Activated B cell treated with CpG ODN at 0.5 μM for 24 hours (primary cell): ENCODE results near the gene CLEC2A. TPM values are rescaled to one million over a fixed set of nuclear protein-coding genes. Genes with fewer than 3 reads are reported as not detected.

Experiments used
- ATAC-seq: fragments of 200-7000 bp; cut with Tn5 transposase; one replicate; pipeline ENCODE4 v1.10.0; 2021; ENCODE audit warnings: low read depth, mild to moderate bottlenecking, moderate library complexity
- CTCF ChIA-PET: fragments of 350-600 bp; sonication (Branson Sonifier 250); formaldehyde crosslinking; loops from one replicate; lab custom pipeline; 2021; ENCODE audit warnings: antibody characterized with exemption; lab: Charles Lee
- POLR2A ChIA-PET: fragments of 350-600 bp; sonication (Branson Sonifier 250); formaldehyde crosslinking; loops from one replicate; lab custom pipeline; 2021; ENCODE audit warnings: antibody characterized with exemption; lab: Charles Lee
- DNase-seq: peaks from one replicate; pipeline ENCODE4 v3.0.0; 2022
- H3K27ac Mint-ChIP-seq: one replicate; pipeline ENCODE4 v1.8.0; 2020; ENCODE audit warnings: mixed read lengths
- H3K27me3 Mint-ChIP-seq: one replicate; pipeline ENCODE4 v1.8.0; 2021; ENCODE audit warnings: mixed read lengths
- H3K36me3 Mint-ChIP-seq: one replicate; pipeline ENCODE4 v1.8.0; 2021; ENCODE audit warnings: low read depth, mixed read lengths
- H3K4me1 Mint-ChIP-seq: one replicate; pipeline ENCODE4 v1.8.0; 2021; ENCODE audit warnings: mixed read lengths
- H3K4me3 Mint-ChIP-seq: one replicate; pipeline ENCODE4 v1.8.0; 2020; ENCODE audit warnings: mild to moderate bottlenecking, mixed read lengths
- H3K9me3 Mint-ChIP-seq: one replicate; pipeline ENCODE4 v1.8.0; 2020; ENCODE audit warnings: mixed read lengths
- intact Hi-C: fragments of 100-400 bp; cut with micrococcal nuclease; formaldehyde crosslinking; loops from one replicate; pipeline ENCODE4 v1.15.1; 2024
- total RNA-seq: library from RNA; stranded (reverse); gene quantifications from 2 replicates; pipeline ENCODE4 v1.2.3, GENCODE V29; 2022
- TF ChIP-seq, protein P1 (sequence below): fragments of 200-600 bp; IDR thresholded peaks from one replicate; pipeline ENCODE4 v1.8.0; 2022; ENCODE audit warnings: antibody characterized with exemption, mild to moderate bottlenecking

CLEC2A gene
- total RNA-seq, 1 donor from 2014 or later, result not detected

DNA sequence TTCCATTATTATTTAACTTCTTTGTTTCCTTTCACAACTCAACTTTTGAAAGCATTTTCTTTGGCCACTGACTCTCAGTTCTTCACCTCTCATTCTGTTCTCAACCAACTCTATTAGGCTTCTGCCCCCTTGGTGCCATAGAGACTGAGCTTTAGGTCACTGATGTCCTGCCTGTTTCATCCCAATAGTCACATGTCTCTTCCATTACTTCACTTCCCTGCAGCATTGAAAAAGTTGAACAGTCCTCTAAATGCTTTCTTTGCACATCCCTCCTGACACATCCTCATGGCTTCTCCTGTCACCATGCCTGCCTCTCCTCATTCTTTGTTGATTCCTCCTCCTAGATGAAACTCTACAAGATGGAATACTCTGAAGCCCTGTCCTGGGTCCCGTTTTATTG lies 41.8 kb upstream of the CLEC2A start:
- Mint-ChIP-seq H3K27me3 (peaks cover 21% of the 10 kb centered on the region), H3K9me3 (peaks cover 12% of the 10 kb centered on the region), H3K36me3 (peaks cover 8% of the 10 kb centered on the region), H3K27ac (no peak overlapping the region), H3K4me1 (no peaks in the 10 kb centered on the region), H3K4me3 (no peak overlapping the region)
- ChIA-PET CTCF (interaction anchor here (0.6 kb wide), 1 partner anchor 52 kb away, joined by 3 read pairs; no protein-coding TSS in a partner anchor), POLR2A (no interaction called here)
- TF ChIP-seq, protein P1, sequence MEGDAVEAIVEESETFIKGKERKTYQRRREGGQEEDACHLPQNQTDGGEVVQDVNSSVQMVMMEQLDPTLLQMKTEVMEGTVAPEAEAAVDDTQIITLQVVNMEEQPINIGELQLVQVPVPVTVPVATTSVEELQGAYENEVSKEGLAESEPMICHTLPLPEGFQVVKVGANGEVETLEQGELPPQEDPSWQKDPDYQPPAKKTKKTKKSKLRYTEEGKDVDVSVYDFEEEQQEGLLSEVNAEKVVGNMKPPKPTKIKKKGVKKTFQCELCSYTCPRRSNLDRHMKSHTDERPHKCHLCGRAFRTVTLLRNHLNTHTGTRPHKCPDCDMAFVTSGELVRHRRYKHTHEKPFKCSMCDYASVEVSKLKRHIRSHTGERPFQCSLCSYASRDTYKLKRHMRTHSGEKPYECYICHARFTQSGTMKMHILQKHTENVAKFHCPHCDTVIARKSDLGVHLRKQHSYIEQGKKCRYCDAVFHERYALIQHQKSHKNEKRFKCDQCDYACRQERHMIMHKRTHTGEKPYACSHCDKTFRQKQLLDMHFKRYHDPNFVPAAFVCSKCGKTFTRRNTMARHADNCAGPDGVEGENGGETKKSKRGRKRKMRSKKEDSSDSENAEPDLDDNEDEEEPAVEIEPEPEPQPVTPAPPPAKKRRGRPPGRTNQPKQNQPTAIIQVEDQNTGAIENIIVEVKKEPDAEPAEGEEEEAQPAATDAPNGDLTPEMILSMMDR, result no peak
- ATAC-seq (no peak), DNase-seq (no peak)
- intact Hi-C loops, result no loop called here

DNA sequence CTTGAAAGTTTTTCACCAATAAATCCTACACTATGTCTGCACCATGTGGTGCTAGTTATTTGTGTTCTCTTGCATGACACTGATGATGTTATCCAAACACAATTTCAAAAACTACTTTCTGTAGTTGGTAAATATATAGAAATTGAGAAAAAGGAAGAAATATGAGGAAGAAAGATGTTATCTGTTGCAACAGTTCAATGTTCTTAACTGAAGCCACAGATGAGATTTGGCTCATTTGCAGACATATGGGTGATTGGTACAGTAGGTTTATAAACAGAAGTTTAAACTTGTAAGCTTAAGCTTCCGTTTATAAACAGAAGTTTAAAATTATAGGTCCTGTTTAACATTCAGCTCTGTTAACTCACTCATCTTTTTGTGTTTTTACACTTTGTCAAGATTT lies 39.0 kb upstream of the CLEC2A start, which contains the start of gene CLEC12A:
CLEC12A (plus strand) TSS at position 229 of the 400 bp plus-strand sequence. CDS start 188 bp downstream, outside the sequence.
- Mint-ChIP-seq H3K9me3 (peaks cover 10% of the 10 kb centered on the region), H3K4me3 (no peak within 1 kb of the TSS), H3K36me3 (peaks cover 3% of the 10 kb centered on the region), H3K27me3 (peaks cover 21% of the 10 kb centered on the region), H3K4me1 (no peaks in the 10 kb centered on the region), H3K27ac (no peak within 1 kb of the TSS)
- TF ChIP-seq, protein P1, result no peak
- intact Hi-C loops, result no loop called here
- ATAC-seq (no peak), DNase-seq (no peak)
- ChIA-PET POLR2A (no interaction called here), CTCF (no interaction called here)

DNA sequence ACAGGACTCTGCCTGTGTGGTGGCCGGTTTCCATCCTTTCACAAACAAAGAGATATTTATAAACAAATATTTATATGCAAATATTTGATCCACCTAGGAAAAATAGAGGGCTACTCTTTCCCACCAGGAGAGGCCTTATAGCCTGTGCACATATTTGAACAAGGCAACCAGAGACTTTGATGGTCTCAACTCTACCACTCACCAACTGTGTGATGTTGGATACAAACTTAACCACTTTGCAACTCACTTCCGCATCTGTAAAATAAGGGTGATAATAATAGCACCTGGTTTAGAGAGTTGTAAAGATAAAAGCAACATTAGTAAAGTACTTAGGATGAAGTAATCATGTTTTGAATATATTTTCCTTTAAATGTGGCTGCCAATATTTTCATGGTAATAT lies 37.5 kb upstream of the CLEC2A start:
- Mint-ChIP-seq H3K27ac (no peak overlapping the region), H3K9me3 (peaks cover 5% of the 10 kb centered on the region), H3K4me3 (no peak overlapping the region), H3K4me1 (no peaks in the 10 kb centered on the region), H3K27me3 (peaks cover 14% of the 10 kb centered on the region), H3K36me3 (no peaks in the 10 kb centered on the region)
- no peak for DNase-seq
- no peak for ATAC-seq
- intact Hi-C loops, result no loop called here
- TF ChIP-seq, protein P1, result no peak
- POLR2A ChIA-PET, result no interaction called here
- CTCF ChIA-PET, result no interaction called here

DNA sequence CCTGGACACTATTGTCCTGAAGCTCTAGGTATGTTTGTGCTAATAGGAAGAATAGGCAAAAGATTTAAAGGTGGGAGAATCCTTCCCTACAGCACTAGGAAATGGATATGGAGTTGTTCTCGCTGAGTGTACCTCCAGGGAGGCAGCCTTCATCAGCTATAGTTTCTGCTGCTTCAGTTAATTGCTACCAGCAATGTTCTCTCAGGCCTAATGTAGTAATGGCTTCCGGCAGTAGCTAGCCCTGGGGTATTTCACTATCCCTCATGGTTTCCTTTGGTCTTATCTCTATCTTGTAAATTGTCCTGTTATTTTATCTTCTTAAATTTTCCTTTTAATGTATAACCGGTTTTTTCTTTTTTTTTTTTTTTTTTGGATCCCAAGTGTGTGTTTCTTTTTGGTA lies 29.7 kb upstream of the CLEC2A start:
- CTCF ChIA-PET, result no interaction called here
- ATAC-seq, result no peak
- POLR2A ChIA-PET, result no interaction called here
- DNase-seq, result no peak
- TF ChIP-seq, protein P1, result no peak
- Mint-ChIP-seq H3K27me3 (peaks cover 1% of the 10 kb centered on the region), H3K27ac (no peak overlapping the region), H3K4me3 (no peak overlapping the region), H3K36me3 (no peaks in the 10 kb centered on the region), H3K4me1 (peaks cover 32% of the 10 kb centered on the region), H3K9me3 (peaks cover 1% of the 10 kb centered on the region)
- intact Hi-C loops, result no loop called here

DNA sequence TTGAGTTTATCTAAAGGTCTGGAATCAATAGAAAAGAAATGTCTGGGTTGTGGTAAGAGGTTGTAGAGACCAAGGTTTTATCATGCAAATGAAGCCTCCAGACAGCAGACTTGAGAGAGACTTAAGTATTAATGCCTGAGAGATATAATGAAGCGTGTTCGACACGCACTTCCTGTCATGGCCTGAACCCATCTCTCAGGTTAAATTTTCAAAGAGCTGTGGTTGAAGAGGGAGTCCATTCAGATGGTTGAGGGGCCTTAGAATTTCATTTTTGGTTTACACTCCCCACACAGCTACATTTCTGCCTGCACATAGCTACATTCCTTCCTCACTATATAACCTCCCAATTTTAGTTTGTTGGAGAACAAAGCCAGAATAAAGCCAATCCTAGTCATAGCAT lies 28.9 kb upstream of the CLEC2A start:
- no peak for ATAC-seq
- TF ChIP-seq, protein P1, result no peak
- Mint-ChIP-seq H3K36me3 (no peaks in the 10 kb centered on the region), H3K9me3 (no peaks in the 10 kb centered on the region), H3K27ac (no peak overlapping the region), H3K4me1 (peaks cover 32% of the 10 kb centered on the region), H3K27me3 (no peaks in the 10 kb centered on the region), H3K4me3 (peak overlapping the region; percentile 44)
- DNase-seq, result no peak
- ChIA-PET POLR2A (no interaction called here), CTCF (no interaction called here)
- intact Hi-C loops, result no loop called here
